GM18907 (cell line): Measurements from ENCODE around the gene S100A16.

Experiments
- ATAC-seq: cut with Tn5 transposase; IDR thresholded peaks from one replicate; pipeline ENCODE4 v1.9.1; 2021; ENCODE audit warnings: mild to moderate bottlenecking, moderate library complexity; ENCODE audit not compliant: unreplicated experiment

S100A16 gene

GRCh38 chr1:153616144-153616916 lies 3.4 kb upstream of the S100A16 start, which contains the start of gene S100A14:
TSS of gene S100A14 (minus strand) at chr1:153616325. CDS start at chr1:153615858, 467 bp downstream.
- no peak for ATAC-seq

- ATAC-seq: no peak
These were observed 2.5 kb upstream of the S100A16 start for GRCh38 chr1:153615406-153615805.

GRCh38 chr1:153614906-153615305 lies 2.0 kb upstream of the S100A16 start:
- no peak for ATAC-seq

GRCh38 chr1:153614189-153614900 lies 1.4 kb upstream of the S100A16 start:
- no peak for ATAC-seq

DNA sequence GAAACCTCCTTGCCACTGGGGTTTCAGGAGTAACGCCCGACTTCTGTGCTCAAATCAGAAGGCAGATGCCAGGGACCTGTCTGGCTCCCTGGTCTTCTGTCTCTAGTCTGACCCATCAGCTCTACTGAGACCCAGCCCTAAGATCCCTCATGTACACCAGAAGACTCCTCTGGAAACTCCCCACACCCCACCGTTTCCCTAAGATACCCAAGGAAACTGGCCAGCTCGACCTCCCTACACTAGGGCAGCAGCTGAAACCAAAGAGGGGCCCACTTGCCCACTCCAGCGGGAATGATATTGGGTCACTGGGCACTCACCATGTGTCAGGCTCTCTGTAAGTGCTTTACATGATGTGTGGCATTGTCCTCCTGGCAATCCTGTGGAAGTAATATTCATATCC lies 469 bp upstream of the S100A16 start:
- no peak for ATAC-seq

DNA sequence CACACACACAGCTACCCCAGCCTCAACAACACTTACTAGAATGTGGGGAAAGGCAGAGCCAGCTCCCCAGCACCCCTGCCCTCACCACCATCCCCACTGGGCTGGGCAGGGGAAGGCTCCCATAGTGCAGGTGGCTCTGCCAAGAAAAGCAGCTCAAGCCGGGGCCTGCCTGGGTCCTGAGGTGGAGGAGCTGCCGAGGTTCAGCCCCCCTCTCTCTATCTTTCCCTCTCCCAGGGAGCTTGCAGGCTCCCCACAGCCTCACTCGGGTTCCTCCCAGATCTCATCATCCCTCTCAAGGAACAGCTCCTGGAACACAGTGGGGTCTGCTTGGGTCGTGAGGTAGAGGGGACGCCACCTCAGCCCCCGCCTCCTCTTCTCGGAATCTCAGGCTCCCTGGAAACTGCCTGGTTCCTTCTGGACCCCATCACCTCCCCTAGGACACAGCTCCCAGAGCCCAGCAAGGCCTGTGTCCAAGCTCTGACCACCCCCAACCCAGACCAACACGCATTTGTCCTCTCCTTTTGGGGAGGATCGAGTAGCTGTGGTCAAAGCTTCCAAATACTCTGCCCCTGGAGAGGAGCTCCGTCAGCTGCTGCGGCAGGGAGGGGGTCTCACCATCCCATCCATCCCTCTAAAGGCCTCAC lies 704 bp downstream of the S100A16 start:
- no peak for ATAC-seq

DNA sequence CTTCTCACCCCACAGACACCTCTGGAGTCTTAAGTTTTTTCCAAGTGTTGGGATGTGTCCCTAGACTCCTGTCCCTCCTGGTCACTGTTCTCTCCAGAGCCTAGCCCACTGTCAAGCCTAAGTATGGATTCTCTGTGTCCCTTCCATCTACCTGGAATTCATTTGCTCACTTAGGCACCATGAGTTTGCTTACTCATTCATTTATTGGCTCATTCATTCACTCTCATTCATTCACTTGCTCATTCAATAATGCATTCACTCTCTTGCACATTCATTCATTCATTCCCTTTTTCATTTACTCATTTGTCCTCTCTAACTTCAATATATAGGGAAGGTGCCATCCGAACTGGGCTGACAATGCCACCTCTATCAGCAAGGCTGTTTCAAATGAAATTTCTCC lies 1.6 kb downstream of the S100A16 start:
- ATAC-seq: no peak

DNA sequence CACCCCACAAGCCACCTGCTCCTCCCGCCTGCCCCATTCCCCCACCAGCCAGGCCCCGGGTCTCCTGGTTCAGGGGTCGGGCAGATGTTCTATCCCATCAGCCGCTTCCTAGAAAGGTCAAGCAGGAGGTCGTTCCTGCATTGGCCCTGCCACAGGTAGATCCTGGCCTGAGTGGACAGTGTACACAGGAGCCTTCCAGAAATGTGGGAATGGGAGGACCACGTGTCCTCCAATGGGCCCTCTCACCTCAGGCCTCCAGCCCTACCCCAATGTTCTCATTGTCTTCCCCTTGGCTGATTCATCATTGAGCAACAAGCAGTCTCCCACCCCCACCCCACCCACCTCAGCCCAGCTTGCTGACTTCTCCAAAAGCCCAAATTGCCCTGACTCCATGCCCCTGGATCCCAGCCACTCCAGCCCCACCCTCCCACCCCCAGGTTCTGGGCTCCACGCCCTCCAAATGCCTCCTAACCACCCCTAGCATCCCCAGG lies 2.1 kb downstream of the S100A16 start:
- ATAC-seq: no peak

GRCh38 chr1:153610334-153610733 lies 2.6 kb downstream of the S100A16 start:
- no peak for ATAC-seq

GRCh38 chr1:153609585-153609907 lies 3.4 kb downstream of the S100A16 start:
- no peak for ATAC-seq

DNA sequence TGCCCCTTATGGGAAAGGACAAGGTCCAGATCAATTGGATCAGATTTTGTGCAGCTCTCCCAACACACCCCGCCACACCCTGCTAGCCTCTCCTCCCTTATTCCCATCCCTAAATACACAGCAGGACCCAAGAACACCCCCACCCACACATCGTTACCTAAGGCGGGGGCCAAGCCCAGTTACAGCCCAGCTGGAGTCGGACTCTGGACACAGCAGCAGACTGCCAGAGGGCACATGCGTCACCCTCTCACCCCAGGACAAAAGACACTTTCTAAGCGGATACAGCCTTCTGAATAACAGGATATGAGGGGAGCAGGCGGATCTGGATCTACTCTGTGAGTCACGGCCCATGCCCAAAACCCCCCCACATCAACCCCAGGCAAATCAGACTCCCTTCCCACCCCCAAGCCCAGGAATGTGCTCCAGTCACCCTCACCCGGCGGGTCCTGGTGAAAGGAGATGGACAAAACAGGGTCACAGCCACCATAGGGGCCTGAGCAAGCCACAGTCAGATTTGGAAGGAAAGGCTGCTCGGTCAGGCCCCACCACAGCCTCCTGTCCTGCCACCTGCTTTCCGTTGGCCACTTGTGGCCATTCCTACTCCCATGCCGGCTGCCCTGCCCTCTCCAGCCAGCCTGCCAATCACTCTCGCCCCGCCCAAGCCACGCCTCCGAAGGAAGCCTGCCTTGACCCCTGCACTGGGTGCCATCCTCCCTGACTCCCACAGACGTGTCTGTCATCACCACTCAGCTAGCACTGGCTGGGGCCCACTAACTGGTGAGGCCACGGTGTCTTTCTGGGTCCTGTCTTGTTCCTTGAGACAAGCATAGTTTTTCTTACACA lies 4.0 kb downstream of the S100A16 start:
- no peak for ATAC-seq

GRCh38 chr1:153608089-153608682 lies 4.8 kb downstream of the S100A16 start:
- no peak for ATAC-seq

DNA sequence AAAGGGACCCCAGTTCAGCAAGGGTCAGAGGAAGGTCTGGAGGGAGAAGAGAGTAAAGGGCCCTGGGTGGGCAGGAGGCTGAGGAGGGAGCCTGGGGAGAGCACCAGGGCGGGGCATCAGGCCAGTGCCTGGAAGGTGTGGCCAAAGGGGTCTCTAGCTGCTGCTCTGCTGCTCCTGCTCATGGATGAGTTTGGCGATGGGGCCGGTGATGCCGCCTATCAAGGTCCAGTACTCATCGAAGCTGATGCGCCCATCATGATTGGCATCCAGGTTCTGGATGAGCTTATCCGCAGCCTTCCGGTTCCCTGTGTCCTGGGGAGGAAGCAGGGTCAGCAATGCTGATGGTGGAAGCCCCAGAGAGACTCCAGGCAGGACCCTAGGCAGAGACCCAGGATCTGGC lies 5.6 kb downstream of the S100A16 start:
- no peak for ATAC-seq

DNA sequence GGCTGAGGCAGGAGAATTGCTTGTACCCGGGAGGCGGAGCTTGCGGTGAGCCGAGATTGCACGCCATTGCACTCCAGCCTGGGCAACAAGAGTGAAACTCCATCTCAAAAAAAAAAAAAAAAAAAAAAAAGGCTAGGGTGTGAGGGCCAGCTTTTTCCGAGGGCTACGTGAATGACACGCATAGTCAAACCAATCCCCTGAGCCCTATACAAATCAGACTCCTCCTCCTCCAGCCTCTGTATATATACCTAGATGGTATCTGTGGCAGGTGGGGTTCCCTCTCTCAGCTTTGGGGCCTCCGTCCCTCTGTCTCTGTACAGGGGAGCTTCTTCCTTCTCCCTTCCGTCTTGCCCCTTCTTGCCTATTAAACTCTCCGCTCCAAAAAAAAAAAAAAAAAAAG lies 6.7 kb downstream of the S100A16 start:
- no peak for ATAC-seq

DNA sequence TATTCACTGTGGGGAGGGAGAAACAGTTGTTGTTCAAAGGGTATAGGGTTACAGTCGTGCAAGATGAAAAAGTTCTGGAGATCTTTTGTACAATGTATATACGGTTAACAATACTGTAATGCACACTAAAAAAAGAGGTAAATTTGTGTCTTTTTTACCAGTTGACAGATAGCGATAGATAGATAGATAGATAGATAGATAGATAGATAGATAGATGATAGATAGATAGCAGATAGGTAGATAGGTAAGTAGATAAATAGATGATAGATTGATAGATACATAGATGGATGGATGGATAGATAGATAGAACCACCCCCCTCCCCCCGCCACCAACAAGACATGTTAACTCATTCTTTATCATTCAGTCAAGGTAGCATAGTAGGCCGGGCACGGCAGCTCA lies 10.2 kb downstream of the S100A16 start:
- ATAC-seq: no peak

- no peak for ATAC-seq
These were observed 13.1 kb downstream of the S100A16 start for GRCh38 chr1:153599847-153600246.

- ATAC-seq: peak; percentile 97
These were observed 14.4 kb downstream of the S100A16 start for GRCh38 chr1:153598309-153599172.

DNA sequence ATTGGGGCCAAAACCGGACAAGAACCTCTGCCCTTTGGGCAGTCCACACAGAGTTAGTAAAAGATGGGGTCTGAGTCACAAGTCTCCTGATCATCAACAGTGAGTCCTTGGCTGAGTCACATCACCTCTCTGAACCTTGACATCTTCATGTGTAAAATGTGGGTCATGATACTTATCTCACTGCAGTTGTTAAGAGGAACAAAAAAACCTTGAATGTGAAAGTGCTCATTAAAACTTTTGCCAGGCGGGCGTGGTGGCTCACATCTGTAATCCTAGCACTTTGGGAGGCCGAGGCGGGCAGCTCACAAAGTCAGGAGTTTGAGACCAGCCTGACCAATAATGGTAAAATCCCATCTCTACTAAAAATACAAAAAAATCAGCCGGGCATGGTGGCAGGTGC lies 15.7 kb downstream of the S100A16 start:
- no peak for ATAC-seq

GRCh38 chr1:153592748-153593147 lies 20.2 kb downstream of the S100A16 start:
- ATAC-seq: no peak

DNA sequence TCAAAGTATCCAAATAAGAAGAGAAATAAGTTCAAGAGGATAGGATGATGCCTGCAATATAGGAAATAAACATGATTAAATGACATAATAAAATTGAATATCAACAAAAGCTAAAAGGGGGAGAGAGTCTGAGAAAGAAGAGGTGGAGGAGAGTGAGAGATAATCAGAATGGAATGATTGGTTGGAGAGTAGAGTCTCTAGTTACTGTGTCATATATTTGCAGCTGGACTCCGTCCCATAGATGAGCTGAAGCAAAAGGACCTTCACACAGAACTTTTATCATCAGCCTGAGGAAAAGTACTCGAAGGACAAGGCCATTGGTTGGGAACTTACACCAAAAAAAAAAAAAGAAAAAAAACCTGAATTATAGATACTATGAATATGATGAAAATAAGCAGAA lies 24.5 kb downstream of the S100A16 start:
- ATAC-seq: no peak
